ENCODE results near the gene THOC3.
"Not testable (repeated sequence)": the region's sequence is repeated elsewhere in the genome, so short reads cannot be mapped to it uniquely, and the experiment has no call there.

GRCh38 chr5:175951339-175951969 lies 16.7 kb downstream of the THOC3 start:
- TF ChIP-seq, protein P1, sequence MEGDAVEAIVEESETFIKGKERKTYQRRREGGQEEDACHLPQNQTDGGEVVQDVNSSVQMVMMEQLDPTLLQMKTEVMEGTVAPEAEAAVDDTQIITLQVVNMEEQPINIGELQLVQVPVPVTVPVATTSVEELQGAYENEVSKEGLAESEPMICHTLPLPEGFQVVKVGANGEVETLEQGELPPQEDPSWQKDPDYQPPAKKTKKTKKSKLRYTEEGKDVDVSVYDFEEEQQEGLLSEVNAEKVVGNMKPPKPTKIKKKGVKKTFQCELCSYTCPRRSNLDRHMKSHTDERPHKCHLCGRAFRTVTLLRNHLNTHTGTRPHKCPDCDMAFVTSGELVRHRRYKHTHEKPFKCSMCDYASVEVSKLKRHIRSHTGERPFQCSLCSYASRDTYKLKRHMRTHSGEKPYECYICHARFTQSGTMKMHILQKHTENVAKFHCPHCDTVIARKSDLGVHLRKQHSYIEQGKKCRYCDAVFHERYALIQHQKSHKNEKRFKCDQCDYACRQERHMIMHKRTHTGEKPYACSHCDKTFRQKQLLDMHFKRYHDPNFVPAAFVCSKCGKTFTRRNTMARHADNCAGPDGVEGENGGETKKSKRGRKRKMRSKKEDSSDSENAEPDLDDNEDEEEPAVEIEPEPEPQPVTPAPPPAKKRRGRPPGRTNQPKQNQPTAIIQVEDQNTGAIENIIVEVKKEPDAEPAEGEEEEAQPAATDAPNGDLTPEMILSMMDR (conservative IDR thresholded peaks at IDR 0.05; ENCODE audit: low read length): not testable (repeated sequence)
- not testable (repeated sequence) for TF ChIP-seq EZH2phosphoT487 (IDR thresholded peaks at IDR 0.05; ENCODE audit: borderline replicate concordance, low read depth, low read length)
